A673 (cell line): Measurements from ENCODE around the gene TRPV4.

Experiments
- CTCF ChIP-seq: fragments of 300-800, 200-600 bp; sonication (generic); conservative IDR thresholded peaks from 2 replicates; pipeline ENCODE4 v1.5.1; 2017; ENCODE audit warnings: low read depth, mild to moderate bottlenecking, antibody characterized with exemption, low read length, moderate library complexity, mixed read lengths
- EZH2 ChIP-seq: fragments of 200-600 bp; sonication (generic); IDR thresholded peaks from 2 replicates; pipeline ENCODE4 v1.6.1; 2017; ENCODE audit warnings: borderline replicate concordance, low read depth, mild to moderate bottlenecking, mixed read lengths, antibody characterized with exemption, low read length; ENCODE audit not compliant: poor library complexity, severe bottlenecking

- TF ChIP-seq EZH2 = no peak
- TF ChIP-seq CTCF = no peak
These were observed 38.6 kb upstream of the TRPV4 start for GRCh38 chr12:109871668-109872314.
